ENCODE measurements around the gene PROC.

DNA sequence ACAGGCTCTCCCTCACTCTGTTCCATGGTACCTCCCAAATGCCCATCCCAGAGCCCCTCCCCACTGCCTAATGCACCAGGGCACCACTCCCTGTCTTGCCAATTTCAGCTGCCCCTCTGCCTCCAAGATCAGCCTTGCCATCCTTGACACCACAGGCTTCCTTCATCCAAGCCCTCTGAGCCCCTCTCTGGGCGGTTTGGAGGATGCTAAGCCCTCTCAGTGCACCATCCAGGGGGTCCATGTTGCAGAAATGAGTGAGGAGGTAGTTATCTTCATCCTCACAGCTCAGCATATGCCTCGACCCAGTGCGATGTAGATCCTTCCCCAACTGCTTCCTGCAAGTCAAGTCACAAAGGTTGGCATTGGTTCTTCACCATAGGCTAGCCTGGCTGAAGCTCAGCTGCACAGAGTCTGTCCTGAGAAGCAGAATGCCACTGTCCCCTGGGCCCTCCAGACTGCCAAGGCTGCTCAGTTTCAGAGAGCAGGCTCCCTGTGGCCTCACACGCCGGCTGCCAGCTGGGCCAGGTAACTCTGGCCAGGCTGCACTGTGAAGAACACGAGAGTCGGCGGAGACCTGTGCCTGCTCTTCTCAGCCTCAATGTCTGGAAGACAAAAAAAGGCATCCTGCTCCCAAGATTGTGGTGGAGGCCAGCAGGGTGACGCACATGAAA lies 20.5 kb upstream of the PROC start:
- TF ChIP-seq CTCF (IDR thresholded peaks at IDR 0.05) = no peak
- no peak for TF ChIP-seq POLR2A (IDR thresholded peaks at IDR 0.05)

Measured in vagina (tissue), 2 donors.